BLaER1 (cell line): ENCODE results near the gene DUSP2.

Source experiments
- H3K27ac ChIP-seq: shearing (Covaris generic); formaldehyde crosslinking; 2 replicates; pipeline ENCODE4 v1.8.1; 2022
- H3K27me3 ChIP-seq: shearing (Covaris generic); formaldehyde crosslinking; 2 replicates; pipeline ENCODE4 v1.8.1; 2022
- H3K36me3 ChIP-seq: shearing (Covaris generic); formaldehyde crosslinking; 2 replicates; pipeline ENCODE4 v1.8.1; 2022
- H3K4me1 ChIP-seq: shearing (Covaris generic); formaldehyde crosslinking; 2 replicates; pipeline ENCODE4 v1.8.1; 2022
- H3K4me2 ChIP-seq: shearing (Covaris generic); formaldehyde crosslinking; 2 replicates; pipeline ENCODE4 v1.8.1; 2022
- H3K4me3 ChIP-seq: shearing (Covaris generic); formaldehyde crosslinking; 2 replicates; pipeline ENCODE4 v1.8.1; 2022
- H3K9ac ChIP-seq: shearing (Covaris generic); formaldehyde crosslinking; 2 replicates; pipeline ENCODE4 v1.8.1; 2022
- H3K9me3 ChIP-seq: shearing (Covaris generic); formaldehyde crosslinking; 2 replicates; pipeline ENCODE4 v1.8.1; 2022
- H4K20me1 ChIP-seq: shearing (Covaris generic); formaldehyde crosslinking; 2 replicates; pipeline ENCODE4 v1.8.1; 2022
- Cebpa-rat ChIP-seq: shearing (Covaris generic); IDR thresholded peaks from 2 replicates; pipeline ENCODE4 v1.8.1; 2022

Gene DUSP2

GRCh38 chr2:96180002-96180401, 34.8 kb upstream of the DUSP2 start:
- H3K27ac ChIP-seq = no peak overlapping the region
- no peak overlapping the region for H3K4me3 ChIP-seq
- no peak overlapping the region for H3K4me2 ChIP-seq
- no peak overlapping the region for H3K9ac ChIP-seq
- no peak for TF ChIP-seq Cebpa-rat
- peaks cover 3% of the 10 kb centered on the region; the same call in 1 of the 2 replicates for H4K20me1 ChIP-seq
- H3K4me1 ChIP-seq = peaks cover 8% of the 10 kb centered on the region; the same call in 1 of the 2 replicates
- H3K36me3 ChIP-seq = peaks cover 20% of the 10 kb centered on the region
- no peaks in the 10 kb centered on the region for H3K9me3 ChIP-seq
- no peaks in the 10 kb centered on the region for H3K27me3 ChIP-seq

GRCh38 chr2:96176661-96177060, 31.4 kb upstream of the DUSP2 start:
- Histone ChIP-seq H4K20me1 (no peaks in the 10 kb centered on the region), H3K27me3 (no peaks in the 10 kb centered on the region), H3K4me2 (no peak overlapping the region), H3K9me3 (no peaks in the 10 kb centered on the region), H3K27ac (no peak overlapping the region), H3K9ac (no peak overlapping the region), H3K36me3 (no peaks in the 10 kb centered on the region), H3K4me3 (no peak overlapping the region), H3K4me1 (peaks cover 12% of the 10 kb centered on the region)
- TF ChIP-seq Cebpa-rat = no peak

- TF ChIP-seq Cebpa-rat = no peak
- H3K4me3 ChIP-seq = no peak overlapping the region
- no peak overlapping the region for H3K9ac ChIP-seq
- peaks cover 11% of the 10 kb centered on the region for H3K4me1 ChIP-seq
- H3K36me3 ChIP-seq = no peaks in the 10 kb centered on the region
- no peaks in the 10 kb centered on the region for H4K20me1 ChIP-seq
- no peak overlapping the region for H3K27ac ChIP-seq
- H3K27me3 ChIP-seq = no peaks in the 10 kb centered on the region
- no peaks in the 10 kb centered on the region for H3K9me3 ChIP-seq
- H3K4me2 ChIP-seq = no peak overlapping the region
Observed at GRCh38 chr2:96175951-96176350, 30.7 kb upstream of the DUSP2 start.

- H3K9ac ChIP-seq = no peak overlapping the region
- no peak overlapping the region for H3K27ac ChIP-seq
- H3K27me3 ChIP-seq = no peaks in the 10 kb centered on the region
- no peaks in the 10 kb centered on the region for H3K9me3 ChIP-seq
- H3K4me1 ChIP-seq = peaks cover 4% of the 10 kb centered on the region; the same call in 1 of the 2 replicates
- TF ChIP-seq Cebpa-rat = no peak
- no peak overlapping the region for H3K4me3 ChIP-seq
- H3K36me3 ChIP-seq = no peaks in the 10 kb centered on the region
- H4K20me1 ChIP-seq = no peaks in the 10 kb centered on the region
- no peak overlapping the region for H3K4me2 ChIP-seq
Observed at GRCh38 chr2:96174251-96175144, 29.3 kb upstream of the DUSP2 start.

- H3K27me3 ChIP-seq = no peaks in the 10 kb centered on the region
- H3K36me3 ChIP-seq = no peaks in the 10 kb centered on the region
- H3K9ac ChIP-seq = no peak overlapping the region
- H3K4me3 ChIP-seq = no peak overlapping the region
- no peak for TF ChIP-seq Cebpa-rat
- peaks cover 10% of the 10 kb centered on the region for H3K4me1 ChIP-seq
- no peaks in the 10 kb centered on the region for H4K20me1 ChIP-seq
- H3K27ac ChIP-seq = no peak overlapping the region
- H3K9me3 ChIP-seq = no peaks in the 10 kb centered on the region
- H3K4me2 ChIP-seq = no peak overlapping the region
Observed at GRCh38 chr2:96171831-96172230, 26.6 kb upstream of the DUSP2 start.

GRCh38 chr2:96170626-96171025, 25.4 kb upstream of the DUSP2 start:
- no peak for TF ChIP-seq Cebpa-rat
- Histone ChIP-seq H4K20me1 (no peaks in the 10 kb centered on the region), H3K36me3 (no peaks in the 10 kb centered on the region)

GRCh38 chr2:96169868-96170507, 24.7 kb upstream of the DUSP2 start:
- Histone ChIP-seq H3K36me3 (no peaks in the 10 kb centered on the region), H3K27ac (no peak overlapping the region), H3K9me3 (no peaks in the 10 kb centered on the region), H3K4me2 (no peak overlapping the region), H4K20me1 (no peaks in the 10 kb centered on the region), H3K4me3 (no peak overlapping the region), H3K4me1 (peaks cover 11% of the 10 kb centered on the region), H3K27me3 (no peaks in the 10 kb centered on the region), H3K9ac (no peak overlapping the region)
- no peak for TF ChIP-seq Cebpa-rat

More at GRCh38 chr2:96170626-96171025, 25.4 kb upstream of the DUSP2 start:
- no peak overlapping the region for H3K4me3 ChIP-seq
- no peak overlapping the region for H3K9ac ChIP-seq
- H3K4me2 ChIP-seq = no peak overlapping the region
- no peaks in the 10 kb centered on the region for H3K9me3 ChIP-seq
- H3K4me1 ChIP-seq = peaks cover 10% of the 10 kb centered on the region
- no peak overlapping the region for H3K27ac ChIP-seq
- no peaks in the 10 kb centered on the region for H3K27me3 ChIP-seq

- Histone ChIP-seq H3K36me3 (no peaks in the 10 kb centered on the region), H3K9ac (no peak overlapping the region)
Observed at GRCh38 chr2:96167407-96168013, 22.3 kb upstream of the DUSP2 start.

GRCh38 chr2:96164459-96165184, 19.4 kb upstream of the DUSP2 start:
- Histone ChIP-seq H3K4me2 (peak overlapping the region; percentile 76), H3K27me3 (no peaks in the 10 kb centered on the region), H3K9ac (peak overlapping the region; percentile 70; the same call in 1 of the 2 replicates), H3K4me3 (no peak overlapping the region), H3K27ac (peak overlapping the region; percentile 83), H3K9me3 (peaks cover 11% of the 10 kb centered on the region), H3K4me1 (peaks cover 37% of the 10 kb centered on the region), H3K36me3 (no peaks in the 10 kb centered on the region), H4K20me1 (no peaks in the 10 kb centered on the region)
- no peak for TF ChIP-seq Cebpa-rat

More at GRCh38 chr2:96167407-96168013, 22.3 kb upstream of the DUSP2 start:
- H3K9me3 ChIP-seq = no peaks in the 10 kb centered on the region
- no peak overlapping the region for H3K4me2 ChIP-seq
- peaks cover 31% of the 10 kb centered on the region for H3K4me1 ChIP-seq
- H3K27ac ChIP-seq = no peak overlapping the region
- no peak overlapping the region for H3K4me3 ChIP-seq
- TF ChIP-seq Cebpa-rat = no peak
- H4K20me1 ChIP-seq = no peaks in the 10 kb centered on the region
- H3K27me3 ChIP-seq = no peaks in the 10 kb centered on the region
